WTC11 (cell line): ENCODE measurements around the gene FXN. TPM values are rescaled to one million over a fixed set of nuclear protein-coding genes. Genes with fewer than 3 reads are reported as not detected.
A peak's percentile ranks its signal among the peaks of the same experiment; 100 is the strongest.

ENCODE experiments used
- ATAC-seq: fragments of 200-7000 bp; cut with Tn5 transposase; 2 replicates; pipeline ENCODE4 v1.10.0; 2021; ENCODE audit warnings: mild to moderate bottlenecking, moderate library complexity
- CTCF ChIA-PET: fragments of 300-600 bp; sonication (Branson Sonifier 250); formaldehyde crosslinking; loops from one replicate; lab custom pipeline; 2021; ENCODE audit warnings: antibody characterized with exemption; lab: Charles Lee
- POLR2A ChIA-PET: fragments of 350-600 bp; sonication (Branson Sonifier 250); formaldehyde crosslinking; loops from one replicate; lab custom pipeline; 2021; ENCODE audit warnings: antibody characterized with exemption; lab: Charles Lee
- DNase-seq: peaks from one replicate; pipeline ENCODE4 v3.0.0; 2021; ENCODE audit warnings: low spot score
- H3K27ac Mint-ChIP-seq: 2 replicates; pipeline ENCODE4 v1.8.0; 2021; ENCODE audit warnings: mixed read lengths
- H3K27me3 Mint-ChIP-seq: 2 replicates; pipeline ENCODE4 v1.8.0; 2021; ENCODE audit warnings: low read depth, mild to moderate bottlenecking, moderate library complexity, mixed read lengths
- H3K36me3 Mint-ChIP-seq: 2 replicates; pipeline ENCODE4 v1.8.0; 2021; ENCODE audit warnings: mixed read lengths
- H3K4me1 Mint-ChIP-seq: 2 replicates; pipeline ENCODE4 v1.8.0; 2022; ENCODE audit warnings: mixed read lengths
- H3K4me3 Mint-ChIP-seq: 2 replicates; pipeline ENCODE4 v1.8.0; 2021; ENCODE audit warnings: mild to moderate bottlenecking, moderate library complexity, mixed read lengths
- H3K9me3 Mint-ChIP-seq: 2 replicates; pipeline ENCODE4 v1.8.0; 2021; ENCODE audit warnings: mixed read lengths
- ETV6 ChIP-seq: sonication (generic); formaldehyde crosslinking; IDR thresholded peaks from 2 replicates; pipeline ENCODE4 v1.8.1; 2022; ENCODE audit warnings: mild to moderate bottlenecking, missing genetic modification reagents
- FOXP1 ChIP-seq: sonication (generic); formaldehyde crosslinking; IDR thresholded peaks from 2 replicates; pipeline ENCODE4 v1.8.0; 2022; ENCODE audit warnings: missing genetic modification reagents, mild to moderate bottlenecking, moderate library complexity, borderline replicate concordance
- GTF2I ChIP-seq: fragments of 250-450 bp; sonication (Bioruptor Pico); conservative IDR thresholded peaks from 2 replicates; pipeline ENCODE4 v1.4.0; 2021; ENCODE audit warnings: mild to moderate bottlenecking
- NR2C2 ChIP-seq: sonication (generic); formaldehyde crosslinking; IDR thresholded peaks from 2 replicates; pipeline ENCODE4 v1.8.0; 2022; ENCODE audit warnings: mild to moderate bottlenecking, missing genetic modification reagents
- NR3C1 ChIP-seq: sonication (generic); formaldehyde crosslinking; conservative IDR thresholded peaks from 2 replicates; pipeline ENCODE4 v1.8.1; 2023; ENCODE audit warnings: low read depth, mild to moderate bottlenecking, missing genetic modification reagents
- PRRX2 ChIP-seq: fragments of 250-450 bp; sonication (Bioruptor Pico); IDR thresholded peaks from 2 replicates; pipeline ENCODE4 v1.8.0; 2021; ENCODE audit warnings: mild to moderate bottlenecking
- RELA ChIP-seq: sonication (generic); formaldehyde crosslinking; IDR thresholded peaks from 2 replicates; pipeline ENCODE4 v1.8.1; 2022; ENCODE audit warnings: missing genetic modification reagents, mild to moderate bottlenecking, borderline replicate concordance
- SMAD3 ChIP-seq: sonication (generic); formaldehyde crosslinking; IDR thresholded peaks from 2 replicates; pipeline ENCODE4 v1.8.0; 2022; ENCODE audit warnings: missing genetic modification reagents, mild to moderate bottlenecking, borderline replicate concordance
- SP1 ChIP-seq: sonication (generic); formaldehyde crosslinking; conservative IDR thresholded peaks from 2 replicates; pipeline ENCODE4 v1.8.1; 2022; ENCODE audit warnings: missing genetic modification reagents
- TEAD4 ChIP-seq: sonication (generic); formaldehyde crosslinking; IDR thresholded peaks from 2 replicates; pipeline ENCODE4 v1.8.0; 2022; ENCODE audit warnings: mild to moderate bottlenecking, missing genetic modification reagents
- TP53 ChIP-seq: sonication (generic); formaldehyde crosslinking; IDR thresholded peaks from 2 replicates; pipeline ENCODE4 v1.8.1; 2023; ENCODE audit warnings: mild to moderate bottlenecking, missing genetic modification reagents
- ZBTB21 ChIP-seq: sonication (generic); formaldehyde crosslinking; IDR thresholded peaks from 2 replicates; pipeline ENCODE4 v1.8.1; 2023; ENCODE audit warnings: mild to moderate bottlenecking, missing genetic modification reagents, borderline replicate concordance
- ZNF232 ChIP-seq: sonication (generic); formaldehyde crosslinking; IDR thresholded peaks from 2 replicates; pipeline ENCODE4 v1.8.0; 2022; ENCODE audit warnings: mild to moderate bottlenecking, missing genetic modification reagents
- ZNF263 ChIP-seq: sonication (generic); formaldehyde crosslinking; IDR thresholded peaks from 2 replicates; pipeline ENCODE4 v1.8.1; 2022; ENCODE audit warnings: low read depth, mild to moderate bottlenecking, moderate library complexity, missing genetic modification reagents
- ZNF396 ChIP-seq: fragments of 250-450 bp; sonication (Bioruptor Pico); IDR thresholded peaks from 2 replicates; pipeline ENCODE4 v1.8.0; 2021; ENCODE audit warnings: mild to moderate bottlenecking, moderate library complexity, borderline replicate concordance
- total RNA-seq: library from RNA; stranded (reverse); gene quantifications from 3 replicates; pipeline ENCODE4 v1.2.3, GENCODE V29; 2021
- TF ChIP-seq, protein P1 (sequence below): fragments of 250-450 bp; sonication (Bioruptor Pico); IDR thresholded peaks from 2 replicates; pipeline ENCODE4 v1.9.0; 2021; ENCODE audit warnings: mild to moderate bottlenecking
- TF ChIP-seq, protein P2 (sequence below): sonication (generic); formaldehyde crosslinking; IDR thresholded peaks from 2 replicates; pipeline ENCODE4 v1.8.1; 2022; ENCODE audit warnings: low read depth, missing genetic modification reagents, borderline replicate concordance
- TF ChIP-seq, protein P3 (sequence below): sonication (generic); formaldehyde crosslinking; IDR thresholded peaks from 2 replicates; pipeline ENCODE4 v1.8.1; 2023; ENCODE audit warnings: mild to moderate bottlenecking, missing genetic modification reagents, moderate library complexity
- TF ChIP-seq, protein P4 (sequence below): fragments of 250-450 bp; sonication (Bioruptor Pico); IDR thresholded peaks from 2 replicates; pipeline ENCODE4 v1.9.0; 2021; ENCODE audit warnings: moderate library complexity, mild to moderate bottlenecking, inconsistent platforms, borderline replicate concordance
- TF ChIP-seq, protein P5 (sequence below): sonication (generic); formaldehyde crosslinking; IDR thresholded peaks from 2 replicates; pipeline ENCODE4 v1.8.1; 2023; ENCODE audit warnings: mild to moderate bottlenecking, moderate library complexity, missing genetic modification reagents
- TF ChIP-seq, protein P6 (sequence below): sonication (generic); formaldehyde crosslinking; IDR thresholded peaks from 2 replicates; pipeline ENCODE4 v1.8.0; 2023; ENCODE audit warnings: missing genetic modification reagents, mild to moderate bottlenecking, borderline replicate concordance
- TF ChIP-seq, protein P7 (sequence below): fragments of 200-600 bp; IDR thresholded peaks from 2 replicates; pipeline ENCODE4 v1.8.0; 2022; ENCODE audit warnings: antibody characterized with exemption
- TF ChIP-seq, protein P8 (sequence below): sonication (generic); formaldehyde crosslinking; IDR thresholded peaks from 2 replicates; pipeline ENCODE4 v1.8.0; 2022; ENCODE audit warnings: mild to moderate bottlenecking, missing genetic modification reagents

The FXN gene
- total RNA-seq, 1 experiment from 2014 or later = 30.6 TPM

DNA sequence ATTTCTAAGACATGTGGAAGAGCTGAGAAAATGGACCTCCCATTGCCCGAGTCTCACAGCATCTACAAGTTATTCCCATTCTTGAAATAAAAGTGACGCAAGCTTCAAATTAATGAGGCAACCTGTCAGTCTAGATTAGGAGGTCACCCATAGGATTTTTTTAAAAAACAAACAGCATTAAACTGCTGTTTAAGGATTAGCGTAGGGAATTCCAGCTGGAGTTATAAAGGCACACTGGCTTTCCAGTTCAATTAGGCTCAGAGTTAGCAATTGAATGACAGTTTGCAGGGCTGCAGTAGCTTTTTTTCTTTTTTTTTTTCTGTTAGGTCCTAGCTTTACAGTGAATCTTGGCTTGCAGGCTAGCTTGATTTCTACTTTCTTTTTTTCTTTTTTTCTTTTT, 37.9 kb upstream of the FXN start:
- no peaks in the 10 kb centered on the region for H3K9me3 Mint-ChIP-seq
- ATAC-seq (no peak), DNase-seq (no peak)
- 0 out of 2 replicates have a peak overlapping the region, but pooled peaks have one; percentile 43 for H3K27ac Mint-ChIP-seq
- no peaks in the 10 kb centered on the region for H3K36me3 Mint-ChIP-seq
- CTCF ChIA-PET = interaction anchor here (0.8 to 4.4 kb wide), 9 partner anchors 9 to 435 kb away, joined by 3 to 27 read pairs (median 4); no protein-coding TSS in a partner anchor
- no peak overlapping the region for H3K4me3 Mint-ChIP-seq
- peaks cover 37% of the 10 kb centered on the region for H3K4me1 Mint-ChIP-seq
- POLR2A ChIA-PET = no interaction called here
- TF ChIP-seq TP53 (CRISPR knock-in tag) (no peak), RELA (CRISPR knock-in tag) (no peak), NR3C1 (CRISPR knock-in tag) (no peak), TEAD4 (CRISPR knock-in tag) (no peak), ZNF232 (no peak), ZNF396 (CRISPR knock-in tag) (no peak), SP1 (no peak), GTF2I (CRISPR knock-in tag) (no peak), ZBTB21 (CRISPR knock-in tag) (no peak), SMAD3 (no peak), ZNF263 (CRISPR knock-in tag) (no peak), ETV6 (no peak), FOXP1 (CRISPR knock-in tag) (no peak), NR2C2 (no peak)
- TF ChIP-seq, protein P1, sequence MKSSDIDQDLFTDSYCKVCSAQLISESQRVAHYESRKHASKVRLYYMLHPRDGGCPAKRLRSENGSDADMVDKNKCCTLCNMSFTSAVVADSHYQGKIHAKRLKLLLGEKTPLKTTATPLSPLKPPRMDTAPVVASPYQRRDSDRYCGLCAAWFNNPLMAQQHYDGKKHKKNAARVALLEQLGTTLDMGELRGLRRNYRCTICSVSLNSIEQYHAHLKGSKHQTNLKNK (CRISPR knock-in tag) = no peak
- TF ChIP-seq, protein P2, sequence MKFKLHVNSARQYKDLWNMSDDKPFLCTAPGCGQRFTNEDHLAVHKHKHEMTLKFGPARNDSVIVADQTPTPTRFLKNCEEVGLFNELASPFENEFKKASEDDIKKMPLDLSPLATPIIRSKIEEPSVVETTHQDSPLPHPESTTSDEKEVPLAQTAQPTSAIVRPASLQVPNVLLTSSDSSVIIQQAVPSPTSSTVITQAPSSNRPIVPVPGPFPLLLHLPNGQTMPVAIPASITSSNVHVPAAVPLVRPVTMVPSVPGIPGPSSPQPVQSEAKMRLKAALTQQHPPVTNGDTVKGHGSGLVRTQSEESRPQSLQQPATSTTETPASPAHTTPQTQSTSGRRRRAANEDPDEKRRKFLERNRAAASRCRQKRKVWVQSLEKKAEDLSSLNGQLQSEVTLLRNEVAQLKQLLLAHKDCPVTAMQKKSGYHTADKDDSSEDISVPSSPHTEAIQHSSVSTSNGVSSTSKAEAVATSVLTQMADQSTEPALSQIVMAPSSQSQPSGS (CRISPR knock-in tag) = no peak
- TF ChIP-seq, protein P3, sequence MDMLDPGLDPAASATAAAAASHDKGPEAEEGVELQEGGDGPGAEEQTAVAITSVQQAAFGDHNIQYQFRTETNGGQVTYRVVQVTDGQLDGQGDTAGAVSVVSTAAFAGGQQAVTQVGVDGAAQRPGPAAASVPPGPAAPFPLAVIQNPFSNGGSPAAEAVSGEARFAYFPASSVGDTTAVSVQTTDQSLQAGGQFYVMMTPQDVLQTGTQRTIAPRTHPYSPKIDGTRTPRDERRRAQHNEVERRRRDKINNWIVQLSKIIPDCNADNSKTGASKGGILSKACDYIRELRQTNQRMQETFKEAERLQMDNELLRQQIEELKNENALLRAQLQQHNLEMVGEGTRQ (CRISPR knock-in tag) = no peak
- TF ChIP-seq, protein P4, sequence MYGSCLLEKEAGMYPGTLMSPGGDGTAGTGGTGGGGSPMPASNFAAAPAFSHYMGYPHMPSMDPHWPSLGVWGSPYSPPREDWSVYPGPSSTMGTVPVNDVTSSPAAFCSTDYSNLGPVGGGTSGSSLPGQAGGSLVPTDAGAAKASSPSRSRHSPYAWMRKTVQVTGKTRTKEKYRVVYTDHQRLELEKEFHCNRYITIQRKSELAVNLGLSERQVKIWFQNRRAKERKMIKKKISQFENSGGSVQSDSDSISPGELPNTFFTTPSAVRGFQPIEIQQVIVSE = no peak
- TF ChIP-seq, protein P5, sequence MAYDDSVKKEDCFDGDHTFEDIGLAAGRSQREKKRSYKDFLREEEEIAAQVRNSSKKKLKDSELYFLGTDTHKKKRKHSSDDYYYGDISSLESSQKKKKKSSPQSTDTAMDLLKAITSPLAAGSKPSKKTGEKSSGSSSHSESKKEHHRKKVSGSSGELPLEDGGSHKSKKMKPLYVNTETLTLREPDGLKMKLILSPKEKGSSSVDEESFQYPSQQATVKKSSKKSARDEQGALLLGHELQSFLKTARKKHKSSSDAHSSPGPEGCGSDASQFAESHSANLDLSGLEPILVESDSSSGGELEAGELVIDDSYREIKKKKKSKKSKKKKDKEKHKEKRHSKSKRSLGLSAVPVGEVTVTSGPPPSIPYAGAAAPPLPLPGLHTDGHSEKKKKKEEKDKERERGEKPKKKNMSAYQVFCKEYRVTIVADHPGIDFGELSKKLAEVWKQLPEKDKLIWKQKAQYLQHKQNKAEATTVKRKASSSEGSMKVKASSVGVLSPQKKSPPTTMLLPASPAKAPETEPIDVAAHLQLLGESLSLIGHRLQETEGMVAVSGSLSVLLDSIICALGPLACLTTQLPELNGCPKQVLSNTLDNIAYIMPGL (CRISPR knock-in tag) = no peak
- H3K27me3 Mint-ChIP-seq = no peaks in the 10 kb centered on the region

DNA sequence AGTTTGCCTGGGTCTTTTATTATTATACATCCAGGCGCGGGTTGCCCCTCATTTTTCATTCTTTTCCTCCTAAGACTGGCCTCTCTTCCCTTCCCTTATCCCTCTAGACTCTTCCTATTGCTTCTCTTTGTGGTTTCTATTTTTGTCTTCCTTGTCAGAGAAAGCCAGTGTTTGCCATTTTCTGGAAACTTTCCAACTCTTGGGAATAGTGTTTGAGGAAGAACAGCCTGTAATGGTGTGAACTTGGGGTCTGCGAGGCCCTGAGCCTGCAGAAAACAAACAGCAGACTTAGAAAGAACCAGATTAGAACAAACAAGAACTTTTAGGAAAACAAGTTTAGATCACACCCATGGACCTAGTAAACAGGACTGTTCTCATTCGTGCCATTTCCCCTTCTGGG, 37.2 kb upstream of the FXN start:
- no peak overlapping the region for H3K4me3 Mint-ChIP-seq
- CTCF ChIA-PET = interaction anchor here (0.9 to 4.4 kb wide), 7 partner anchors 9 to 415 kb away, joined by 3 to 27 read pairs (median 4); no protein-coding TSS in a partner anchor
- DNase-seq = no peak
- TF ChIP-seq, protein P6, sequence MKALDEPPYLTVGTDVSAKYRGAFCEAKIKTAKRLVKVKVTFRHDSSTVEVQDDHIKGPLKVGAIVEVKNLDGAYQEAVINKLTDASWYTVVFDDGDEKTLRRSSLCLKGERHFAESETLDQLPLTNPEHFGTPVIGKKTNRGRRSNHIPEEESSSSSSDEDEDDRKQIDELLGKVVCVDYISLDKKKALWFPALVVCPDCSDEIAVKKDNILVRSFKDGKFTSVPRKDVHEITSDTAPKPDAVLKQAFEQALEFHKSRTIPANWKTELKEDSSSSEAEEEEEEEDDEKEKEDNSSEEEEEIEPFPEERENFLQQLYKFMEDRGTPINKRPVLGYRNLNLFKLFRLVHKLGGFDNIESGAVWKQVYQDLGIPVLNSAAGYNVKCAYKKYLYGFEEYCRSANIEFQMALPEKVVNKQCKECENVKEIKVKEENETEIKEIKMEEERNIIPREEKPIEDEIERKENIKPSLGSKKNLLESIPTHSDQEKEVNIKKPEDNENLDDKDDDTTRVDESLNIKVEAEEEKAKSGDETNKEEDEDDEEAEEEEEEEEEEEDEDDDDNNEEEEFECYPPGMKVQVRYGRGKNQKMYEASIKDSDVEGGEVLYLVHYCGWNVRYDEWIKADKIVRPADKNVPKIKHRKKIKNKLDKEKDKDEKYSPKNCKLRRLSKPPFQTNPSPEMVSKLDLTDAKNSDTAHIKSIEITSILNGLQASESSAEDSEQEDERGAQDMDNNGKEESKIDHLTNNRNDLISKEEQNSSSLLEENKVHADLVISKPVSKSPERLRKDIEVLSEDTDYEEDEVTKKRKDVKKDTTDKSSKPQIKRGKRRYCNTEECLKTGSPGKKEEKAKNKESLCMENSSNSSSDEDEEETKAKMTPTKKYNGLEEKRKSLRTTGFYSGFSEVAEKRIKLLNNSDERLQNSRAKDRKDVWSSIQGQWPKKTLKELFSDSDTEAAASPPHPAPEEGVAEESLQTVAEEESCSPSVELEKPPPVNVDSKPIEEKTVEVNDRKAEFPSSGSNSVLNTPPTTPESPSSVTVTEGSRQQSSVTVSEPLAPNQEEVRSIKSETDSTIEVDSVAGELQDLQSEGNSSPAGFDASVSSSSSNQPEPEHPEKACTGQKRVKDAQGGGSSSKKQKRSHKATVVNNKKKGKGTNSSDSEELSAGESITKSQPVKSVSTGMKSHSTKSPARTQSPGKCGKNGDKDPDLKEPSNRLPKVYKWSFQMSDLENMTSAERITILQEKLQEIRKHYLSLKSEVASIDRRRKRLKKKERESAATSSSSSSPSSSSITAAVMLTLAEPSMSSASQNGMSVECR = no peak
- TF ChIP-seq NR2C2 (no peak), PRRX2 (no peak)
- TF ChIP-seq, protein P7, sequence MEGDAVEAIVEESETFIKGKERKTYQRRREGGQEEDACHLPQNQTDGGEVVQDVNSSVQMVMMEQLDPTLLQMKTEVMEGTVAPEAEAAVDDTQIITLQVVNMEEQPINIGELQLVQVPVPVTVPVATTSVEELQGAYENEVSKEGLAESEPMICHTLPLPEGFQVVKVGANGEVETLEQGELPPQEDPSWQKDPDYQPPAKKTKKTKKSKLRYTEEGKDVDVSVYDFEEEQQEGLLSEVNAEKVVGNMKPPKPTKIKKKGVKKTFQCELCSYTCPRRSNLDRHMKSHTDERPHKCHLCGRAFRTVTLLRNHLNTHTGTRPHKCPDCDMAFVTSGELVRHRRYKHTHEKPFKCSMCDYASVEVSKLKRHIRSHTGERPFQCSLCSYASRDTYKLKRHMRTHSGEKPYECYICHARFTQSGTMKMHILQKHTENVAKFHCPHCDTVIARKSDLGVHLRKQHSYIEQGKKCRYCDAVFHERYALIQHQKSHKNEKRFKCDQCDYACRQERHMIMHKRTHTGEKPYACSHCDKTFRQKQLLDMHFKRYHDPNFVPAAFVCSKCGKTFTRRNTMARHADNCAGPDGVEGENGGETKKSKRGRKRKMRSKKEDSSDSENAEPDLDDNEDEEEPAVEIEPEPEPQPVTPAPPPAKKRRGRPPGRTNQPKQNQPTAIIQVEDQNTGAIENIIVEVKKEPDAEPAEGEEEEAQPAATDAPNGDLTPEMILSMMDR = no peak
- TF ChIP-seq, protein P8, sequence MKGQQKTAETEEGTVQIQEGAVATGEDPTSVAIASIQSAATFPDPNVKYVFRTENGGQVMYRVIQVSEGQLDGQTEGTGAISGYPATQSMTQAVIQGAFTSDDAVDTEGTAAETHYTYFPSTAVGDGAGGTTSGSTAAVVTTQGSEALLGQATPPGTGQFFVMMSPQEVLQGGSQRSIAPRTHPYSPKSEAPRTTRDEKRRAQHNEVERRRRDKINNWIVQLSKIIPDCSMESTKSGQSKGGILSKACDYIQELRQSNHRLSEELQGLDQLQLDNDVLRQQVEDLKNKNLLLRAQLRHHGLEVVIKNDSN = no peak

More for the DNA sequence above, 37.2 kb upstream of the FXN start:
- Mint-ChIP-seq H3K36me3 (no peaks in the 10 kb centered on the region), H3K27me3 (no peaks in the 10 kb centered on the region), H3K9me3 (no peaks in the 10 kb centered on the region), H3K27ac (0 out of 2 replicates have a peak overlapping the region, but pooled peaks have one; percentile 43), H3K4me1 (peaks cover 34% of the 10 kb centered on the region)
- POLR2A ChIA-PET = no interaction called here
- ATAC-seq = no peak
